DOHH2 (cell line): ENCODE results near the gene COPZ2.
"Not testable (repeated sequence)": the region's sequence is repeated elsewhere in the genome, so short reads cannot be mapped to it uniquely, and the experiment has no call there.

Experiments used
- H3F3A ChIP-seq: fragments of 200-600 bp; sonication (generic), shearing (Covaris generic); 2 replicates; pipeline ENCODE4 v1.6.0; 2016; ENCODE audit warnings: antibody characterized with exemption, mild to moderate bottlenecking; ENCODE audit not compliant: control insufficient read depth, insufficient read depth
- H3K27ac ChIP-seq: fragments of 200-600 bp; sonication (generic); 2 replicates; pipeline ENCODE4 v1.5.1; 2014; ENCODE audit warnings: low read depth, mild to moderate bottlenecking, low read length, moderate library complexity
- H3K27me3 ChIP-seq: fragments of 200-600 bp; sonication (generic); 2 replicates; pipeline ENCODE4 v1.6.1; 2014; ENCODE audit warnings: mild to moderate bottlenecking, low read length, mixed read lengths; ENCODE audit not compliant: control insufficient read depth
- H3K36me3 ChIP-seq: fragments of 200-600 bp; sonication (generic); 2 replicates; pipeline ENCODE4 v1.6.1; 2014; ENCODE audit warnings: mild to moderate bottlenecking, low read length, moderate library complexity, mixed read lengths; ENCODE audit not compliant: control insufficient read depth
- H3K4me1 ChIP-seq: fragments of 200-600 bp; sonication (generic); 2 replicates; pipeline ENCODE4 v1.6.1; 2014; ENCODE audit warnings: mild to moderate bottlenecking, low read length, mixed read lengths; ENCODE audit not compliant: control insufficient read depth
- H3K4me2 ChIP-seq: fragments of 200-600 bp; sonication (generic); 2 replicates; pipeline ENCODE4 v1.6.0; 2014; ENCODE audit warnings: mild to moderate bottlenecking, low read length, moderate library complexity
- H3K4me3 ChIP-seq: fragments of 200-600 bp; sonication (generic); 2 replicates; pipeline ENCODE4 v1.5.1; 2014; ENCODE audit warnings: mild to moderate bottlenecking, low read length, mixed read lengths
- H3K79me2 ChIP-seq: fragments of 200-600 bp; sonication (generic); 2 replicates; pipeline ENCODE4 v1.6.1; 2014; ENCODE audit warnings: mild to moderate bottlenecking, low read length, mixed read lengths; ENCODE audit not compliant: control insufficient read depth
- H3K9me2 ChIP-seq: fragments of 200-600 bp; sonication (generic); replicated peaks from 2 replicates; pipeline ENCODE4 v1.6.1; 2014; ENCODE audit warnings: mild to moderate bottlenecking, low read length, mixed read lengths; ENCODE audit not compliant: control insufficient read depth
- H3K9me3 ChIP-seq: fragments of 200-600 bp; sonication (generic); 2 replicates; pipeline ENCODE4 v1.6.1; 2014; ENCODE audit warnings: antibody characterized with exemption, low read length, mixed read lengths; ENCODE audit not compliant: control insufficient read depth, insufficient read depth
- H4K20me1 ChIP-seq: fragments of 200-600 bp; sonication (generic); 2 replicates; pipeline ENCODE4 v1.6.0; 2014; ENCODE audit warnings: low read depth, mild to moderate bottlenecking, antibody characterized with exemption, low read length, moderate library complexity; ENCODE audit not compliant: control insufficient read depth, insufficient read depth
- CTCF ChIP-seq: fragments of 200-600 bp; sonication (generic); IDR thresholded peaks from one replicate; pipeline ENCODE4 v1.5.1; 2014; ENCODE audit warnings: antibody characterized with exemption, mild to moderate bottlenecking, low read depth, low read length; ENCODE audit not compliant: poor library complexity, severe bottlenecking
- EZH2phosphoT487 ChIP-seq: fragments of 200-600 bp; sonication (generic); IDR thresholded peaks from 2 replicates; pipeline ENCODE4 v1.6.1; 2017; ENCODE audit warnings: borderline replicate concordance, mild to moderate bottlenecking, antibody characterized with exemption, low read length, moderate library complexity, mixed read lengths

COPZ2 gene

GRCh38 chr17:48038687-48039086 is 1.1 kb upstream of the COPZ2 start:
- Histone ChIP-seq H3K36me3 (no peaks in the 10 kb centered on the region), H3K9me2 (no peaks in the 10 kb centered on the region), H3K4me1 (peaks cover 18% of the 10 kb centered on the region), H3K4me3 (no peak overlapping the region), H3K9me3 (no peaks in the 10 kb centered on the region), H3K4me2 (no peak overlapping the region), H4K20me1 (no peaks in the 10 kb centered on the region), H3K27me3 (peaks cover 20% of the 10 kb centered on the region), H3K79me2 (no peaks in the 10 kb centered on the region), H3K27ac (no peak overlapping the region), H3F3A (peaks cover 7% of the 10 kb centered on the region; the same call in 1 of the 2 replicates)
- no peak for TF ChIP-seq CTCF
- no peak for TF ChIP-seq EZH2phosphoT487

GRCh38 chr17:48037838-48038323 is 284 bp upstream of the COPZ2 start:
- TF ChIP-seq EZH2phosphoT487 = peak; percentile 65; the same call in 1 of the 2 replicates
- no peak for TF ChIP-seq CTCF
- Histone ChIP-seq H3K79me2 (no peaks in the 10 kb centered on the region), H3K27me3 (peaks cover 27% of the 10 kb centered on the region), H3F3A (peaks cover 7% of the 10 kb centered on the region; the same call in 1 of the 2 replicates), H3K4me1 (peaks cover 18% of the 10 kb centered on the region), H3K4me3 (peak overlapping the region; percentile 59), H4K20me1 (no peaks in the 10 kb centered on the region), H3K27ac (no peak overlapping the region), H3K4me2 (peak overlapping the region; percentile 73), H3K36me3 (no peaks in the 10 kb centered on the region), H3K9me2 (no peaks in the 10 kb centered on the region), H3K9me3 (no peaks in the 10 kb centered on the region)

- Histone ChIP-seq H3F3A (peaks cover 7% of the 10 kb centered on the region; the same call in 1 of the 2 replicates), H3K9me2 (no peaks in the 10 kb centered on the region), H3K36me3 (no peaks in the 10 kb centered on the region), H3K27ac (no peak overlapping the region), H3K4me2 (peak overlapping the region; percentile 97), H3K27me3 (peaks cover 37% of the 10 kb centered on the region), H3K4me1 (peaks cover 18% of the 10 kb centered on the region), H3K9me3 (no peaks in the 10 kb centered on the region), H4K20me1 (no peaks in the 10 kb centered on the region), H3K4me3 (peak overlapping the region; percentile 81), H3K79me2 (no peaks in the 10 kb centered on the region)
- TF ChIP-seq CTCF = no peak
- TF ChIP-seq EZH2phosphoT487 = no peak
Observed at GRCh38 chr17:48036693-48037035, 933 bp downstream of the COPZ2 start.

- H3K27me3 ChIP-seq = peaks cover 39% of the 10 kb centered on the region
- H3F3A ChIP-seq, H3K79me2 ChIP-seq: not testable (repeated sequence)
Observed at GRCh38 chr17:48034734-48035133, 2.9 kb downstream of the COPZ2 start.

More at GRCh38 chr17:48034734-48035133, 2.9 kb downstream of the COPZ2 start:
- not testable (repeated sequence) for H4K20me1 ChIP-seq, H3K9me2 ChIP-seq, H3K27ac ChIP-seq, H3K4me2 ChIP-seq, H3K36me3 ChIP-seq, H3K9me3 ChIP-seq, H3K4me3 ChIP-seq
- H3K4me1 ChIP-seq = peaks cover 18% of the 10 kb centered on the region
